ENCODE measurements around the gene SEMA3C.
"Not testable (repeated sequence)": the region's sequence is repeated elsewhere in the genome, so short reads cannot be mapped to it uniquely, and the experiment has no call there.

SEMA3C gene

DNA sequence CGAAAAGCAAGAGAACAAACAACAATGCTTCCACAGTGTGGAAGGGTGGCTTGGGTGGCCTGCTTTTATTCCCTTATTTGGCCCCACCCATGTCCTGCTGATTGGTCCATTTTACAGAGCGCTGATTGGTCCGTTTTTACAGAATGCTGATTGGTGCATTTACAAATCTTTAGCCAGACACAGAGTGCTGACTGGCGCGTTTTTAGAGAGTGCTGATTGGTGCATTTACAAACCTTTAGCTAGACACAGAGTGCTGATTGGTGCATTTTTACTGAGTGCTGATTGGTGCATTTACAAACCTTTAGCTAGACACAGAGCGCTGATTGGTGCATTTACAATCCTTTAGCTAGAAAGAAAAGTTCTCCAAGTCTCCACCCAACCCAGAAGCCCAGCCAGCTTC, 8.1 kb upstream of the SEMA3C start:
- DNase-seq (ENCODE audit: low read depth), result not testable (repeated sequence)

- DNase-seq (ENCODE audit: low read depth), result no peak
These were observed 5.2 kb upstream of the SEMA3C start for GRCh38 chr7:80924090-80924489.

GRCh38 chr7:80923211-80923612, 4.4 kb upstream of the SEMA3C start:
- no peak for DNase-seq (ENCODE audit: low read depth)

DNA sequence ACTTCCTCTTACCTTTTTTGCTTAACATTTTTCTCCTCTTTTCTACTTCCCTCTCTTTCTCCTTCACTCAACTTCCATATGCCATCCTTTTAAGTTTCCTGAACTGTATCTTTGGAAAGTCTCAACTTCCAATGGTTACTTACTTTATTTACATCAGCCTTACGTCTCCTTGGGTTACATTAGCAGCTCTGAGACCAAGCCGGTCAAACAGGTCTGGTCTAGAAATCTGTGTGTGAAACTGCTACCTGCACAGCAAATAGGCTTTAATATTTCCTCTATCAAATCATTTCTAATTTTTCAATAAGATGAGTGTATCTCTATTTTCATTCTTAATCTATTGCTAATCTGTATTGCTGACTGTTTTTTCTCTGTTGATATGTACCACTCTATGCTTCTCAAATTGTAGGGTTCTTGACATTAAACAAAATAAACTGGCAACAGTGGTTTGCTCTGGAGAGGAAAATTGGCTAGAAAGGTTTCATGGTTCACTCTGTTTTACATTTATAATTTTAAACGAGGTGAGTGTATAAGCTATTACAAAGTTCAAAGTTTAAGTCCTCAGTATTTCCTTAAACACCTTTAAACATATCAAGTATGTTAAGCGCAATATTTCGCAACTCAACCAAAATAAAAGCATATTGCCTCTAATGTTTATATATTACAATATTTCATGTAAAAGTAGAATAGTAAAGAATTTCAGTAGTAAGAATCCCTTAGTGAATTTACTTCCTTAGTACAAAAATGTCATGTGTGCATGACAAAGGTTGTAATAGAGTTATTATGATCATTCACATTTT, 3.6 kb upstream of the SEMA3C start:
- DNase-seq (ENCODE audit: low read depth), result no peak

GRCh38 chr7:80921130-80921529, 2.3 kb upstream of the SEMA3C start:
- DNase-seq (ENCODE audit: low read depth), result no peak

DNA sequence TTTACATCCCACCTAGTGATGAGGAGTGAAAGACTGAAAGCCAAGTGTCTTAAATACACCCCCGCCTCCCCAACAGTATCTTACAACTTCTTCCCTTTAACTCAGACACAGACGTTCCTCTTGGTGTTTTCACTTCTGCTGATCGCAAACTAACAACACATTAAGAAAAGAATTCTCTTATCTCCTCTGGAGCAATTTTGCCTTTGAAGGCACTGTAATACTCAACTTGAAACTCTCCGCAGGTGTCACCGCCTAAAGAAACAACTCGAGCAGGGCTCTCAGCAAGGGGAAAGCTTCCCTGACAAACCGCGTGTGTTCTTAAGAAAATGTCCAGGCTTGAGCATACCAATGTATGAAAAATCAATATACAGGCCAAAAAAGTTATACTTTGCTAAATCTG, 452 bp downstream of the SEMA3C start:
- DNase-seq (ENCODE audit: low read depth), result no peak

DNA sequence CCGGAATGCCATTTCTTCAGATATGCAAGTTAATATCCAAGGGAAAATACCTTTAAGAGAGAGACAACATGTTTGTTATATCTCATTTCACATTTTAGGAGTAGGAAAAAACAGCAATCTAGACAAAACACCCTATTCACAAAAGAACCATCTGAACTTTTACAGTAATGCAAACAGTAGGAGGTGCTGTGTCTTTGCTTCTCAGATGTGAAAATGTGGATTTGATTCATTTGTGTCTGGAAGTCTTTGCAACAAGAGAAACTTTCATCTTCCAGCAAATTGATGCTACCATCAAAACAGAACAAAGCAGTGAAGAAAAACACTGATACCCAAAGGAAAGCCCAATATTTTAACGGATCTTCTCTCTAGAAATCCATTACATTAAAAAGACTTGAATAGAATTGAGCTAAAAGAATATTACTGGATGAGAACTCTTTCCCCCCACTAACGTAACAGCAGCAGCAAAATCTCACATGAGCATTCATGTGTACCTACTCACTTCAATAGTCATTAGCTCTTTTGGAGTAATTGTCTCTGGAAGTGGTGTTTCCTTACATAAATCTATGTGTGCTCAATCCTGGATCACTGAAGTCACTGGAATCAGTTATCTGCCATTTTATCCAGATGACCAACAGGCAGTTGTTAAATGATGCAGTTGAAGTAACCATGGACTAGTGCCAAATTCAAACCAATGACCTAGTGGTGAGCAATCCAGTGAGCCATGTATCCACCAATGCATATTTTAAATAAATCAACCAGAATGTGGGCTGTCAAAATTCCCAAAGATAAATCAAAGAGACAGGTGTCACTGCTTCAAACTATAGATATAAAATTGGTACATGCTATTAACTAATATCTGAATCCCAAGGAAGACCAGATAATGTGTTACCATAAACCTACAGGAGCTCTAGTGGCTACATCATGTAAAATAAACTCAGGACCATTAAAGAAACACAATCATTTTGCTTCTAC, 1.8 kb downstream of the SEMA3C start:
- no peak for DNase-seq (ENCODE audit: low read depth)

DNA sequence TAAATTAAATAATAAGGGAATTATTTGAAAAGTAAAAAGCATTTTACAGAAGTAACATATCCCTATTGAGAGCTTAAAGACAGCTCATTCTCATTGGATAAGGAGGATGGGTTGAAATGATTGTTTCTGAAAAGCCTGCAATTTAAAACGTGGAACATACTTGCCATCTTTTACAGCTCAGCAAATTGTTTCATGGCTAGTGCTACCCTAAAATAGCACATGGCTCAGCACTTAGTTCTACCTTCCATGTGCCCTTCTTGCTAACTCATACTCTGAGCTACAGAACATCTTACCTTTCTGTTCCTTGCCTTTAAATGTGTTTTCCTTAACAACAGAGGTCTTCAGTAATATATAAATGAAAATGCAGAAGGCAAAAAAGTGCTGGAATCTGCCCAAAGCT, 8.6 kb downstream of the SEMA3C start:
- DNase-seq (ENCODE audit: low read depth), result no peak

DNA sequence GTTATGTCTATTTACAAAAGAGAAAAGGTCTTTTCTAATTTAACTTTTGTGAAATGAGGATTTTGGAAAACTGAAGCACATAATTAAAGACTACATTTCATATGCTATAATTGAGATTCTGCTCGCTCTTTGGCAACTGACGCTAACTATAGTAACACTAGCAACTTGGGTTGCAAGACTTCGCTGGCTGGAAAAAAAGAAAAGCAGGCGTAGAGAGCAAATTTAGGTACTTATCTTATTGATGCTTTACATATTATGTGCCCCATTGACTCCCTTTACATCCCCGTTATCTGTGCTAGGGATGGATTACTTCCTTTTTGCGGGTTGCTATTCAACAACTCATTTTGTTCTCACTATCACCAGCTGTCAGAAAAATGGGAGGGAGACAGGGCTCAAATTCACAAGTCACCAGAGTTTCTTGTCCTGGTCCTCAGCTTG, 10.5 kb downstream of the SEMA3C start:
- no peak for DNase-seq (ENCODE audit: low read depth)

DNA sequence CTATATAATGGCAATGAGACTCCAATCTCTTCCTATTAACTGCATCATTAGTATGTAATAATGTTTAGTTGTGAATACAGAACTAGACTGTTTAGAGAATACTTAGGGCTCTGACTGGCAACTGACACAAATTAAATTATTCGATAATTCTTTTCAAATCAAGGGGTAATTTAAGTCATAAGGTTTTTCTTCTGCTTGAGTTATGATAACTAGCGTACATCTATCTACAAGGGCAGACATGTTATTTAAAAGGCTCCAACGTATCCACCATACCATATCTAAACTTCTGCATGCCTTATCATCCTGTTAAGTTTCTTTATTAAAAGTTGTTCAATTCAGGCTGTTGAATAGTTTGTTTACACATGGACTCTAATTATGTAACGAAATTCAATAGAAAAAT, 11.2 kb downstream of the SEMA3C start:
- no peak for DNase-seq (ENCODE audit: low read depth)

GRCh38 chr7:80907141-80907601, 11.7 kb downstream of the SEMA3C start:
- no peak for DNase-seq (ENCODE audit: low read depth)

DNA sequence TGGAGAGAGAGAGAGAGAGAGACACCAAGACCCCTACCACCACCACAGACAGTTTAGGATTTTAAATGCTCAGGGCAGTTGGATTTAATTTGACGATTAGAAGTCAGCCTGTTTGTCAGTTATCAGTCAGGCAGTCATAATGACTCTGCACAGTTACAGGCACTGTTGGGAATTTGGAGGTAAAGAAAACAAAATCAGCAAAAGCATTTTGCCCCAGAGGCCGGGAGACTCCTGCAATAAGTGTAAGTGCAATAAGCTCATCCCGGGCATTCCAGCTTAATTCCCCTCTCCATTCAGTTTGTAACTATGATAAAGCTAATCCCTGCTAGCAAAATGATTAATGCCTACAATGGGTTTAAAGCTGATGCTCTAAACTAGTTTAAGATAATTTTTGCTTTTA, 13.5 kb downstream of the SEMA3C start:
- DNase-seq (ENCODE audit: low read depth), result no peak

DNA sequence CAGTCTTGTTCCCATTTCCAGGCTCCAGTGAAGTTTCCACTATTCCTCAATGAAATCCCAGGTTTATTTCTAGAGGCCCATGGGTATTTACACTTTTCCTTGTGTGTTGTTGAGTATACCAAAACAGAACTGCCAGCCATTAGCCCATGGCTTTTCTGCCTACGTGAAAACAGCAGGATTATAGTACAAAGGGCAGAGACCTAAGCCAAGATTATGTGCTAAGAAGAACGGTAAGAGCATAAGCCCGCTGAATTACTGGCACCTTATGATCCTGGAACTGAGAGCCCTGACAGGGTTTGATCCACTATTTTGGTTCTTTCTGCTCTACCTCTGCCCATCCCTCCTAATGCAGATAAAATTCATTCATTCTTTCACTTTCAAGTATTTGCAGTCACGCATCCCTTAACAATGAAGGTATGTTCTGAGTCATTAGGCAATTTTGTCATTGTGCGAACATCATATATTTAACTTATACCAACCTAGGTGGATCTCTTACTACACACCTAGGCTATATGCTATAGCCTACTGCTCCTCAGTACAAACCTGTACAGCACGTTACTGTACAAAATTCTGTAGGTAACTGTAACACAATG, 16.0 kb downstream of the SEMA3C start:
- no peak for DNase-seq (ENCODE audit: low read depth)

DNA sequence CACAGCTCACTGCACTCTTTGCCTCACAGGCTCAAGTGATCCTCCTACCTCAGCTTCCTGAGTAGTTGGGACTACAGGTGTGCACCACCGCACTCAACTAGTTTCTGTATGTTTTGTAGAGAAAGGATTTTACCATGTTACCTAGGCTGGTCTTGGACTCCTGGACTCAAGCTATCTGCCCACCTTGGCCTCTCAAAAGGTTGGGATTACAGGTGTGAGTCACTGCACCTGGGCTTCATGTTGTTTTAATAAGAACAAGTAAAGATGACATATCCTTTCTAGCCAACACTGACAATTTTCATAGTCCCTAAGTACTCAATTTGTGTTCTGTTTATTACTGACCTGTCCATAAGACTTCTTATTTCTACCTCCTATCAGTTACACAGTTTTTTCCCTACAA, 16.8 kb downstream of the SEMA3C start:
- DNase-seq (ENCODE audit: low read depth), result no peak

DNA sequence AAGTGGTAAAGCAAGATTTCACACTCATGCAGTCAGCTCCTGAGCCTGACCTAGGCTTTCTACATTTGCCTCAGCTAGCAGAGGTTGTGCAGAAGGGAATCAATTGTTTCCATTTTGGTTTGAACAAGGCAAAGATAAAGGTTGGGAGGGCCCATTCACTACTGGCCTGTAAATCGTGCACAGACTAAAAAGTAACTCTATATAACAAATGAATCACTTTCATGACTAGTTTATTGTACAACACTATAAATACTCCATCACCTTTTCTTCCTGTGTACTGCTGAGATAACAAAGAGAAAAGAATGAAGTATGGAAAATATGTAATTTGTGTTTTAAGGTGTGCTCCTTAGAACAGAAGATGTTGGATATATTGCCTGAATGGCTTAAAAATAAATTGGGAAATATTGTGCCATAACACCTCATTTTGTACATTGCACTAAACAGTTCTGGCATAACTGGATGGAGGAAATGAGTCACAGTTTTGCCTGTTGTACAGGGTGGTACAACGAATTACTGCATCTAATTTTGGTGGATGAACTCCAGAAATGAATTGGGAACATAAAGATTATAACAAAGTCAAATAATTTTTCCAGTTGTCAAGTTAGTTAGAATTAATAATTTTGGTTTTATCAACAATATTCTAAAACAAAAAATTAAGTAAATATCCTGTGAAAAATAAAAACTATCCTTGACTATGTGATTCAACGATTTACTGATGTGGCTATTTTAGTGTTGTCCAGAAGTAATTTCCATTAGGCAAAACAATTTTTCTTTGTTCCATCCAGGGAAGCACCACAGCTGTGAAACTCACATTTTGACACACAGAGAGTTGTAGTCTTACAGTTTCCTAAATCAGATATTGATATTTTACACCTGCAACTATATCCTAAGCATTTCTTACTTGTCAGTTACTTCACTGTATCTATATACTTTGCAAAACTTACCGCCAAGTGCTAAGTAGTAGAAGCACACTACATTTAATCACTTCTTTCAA, 18.0 kb downstream of the SEMA3C start:
- no peak for DNase-seq (ENCODE audit: low read depth)

GRCh38 chr7:80896906-80897598, 21.8 kb downstream of the SEMA3C start:
- DNase-seq (ENCODE audit: low read depth), result no peak

GRCh38 chr7:80895056-80895455, 23.8 kb downstream of the SEMA3C start:
- no peak for DNase-seq (ENCODE audit: low read depth)

DNA sequence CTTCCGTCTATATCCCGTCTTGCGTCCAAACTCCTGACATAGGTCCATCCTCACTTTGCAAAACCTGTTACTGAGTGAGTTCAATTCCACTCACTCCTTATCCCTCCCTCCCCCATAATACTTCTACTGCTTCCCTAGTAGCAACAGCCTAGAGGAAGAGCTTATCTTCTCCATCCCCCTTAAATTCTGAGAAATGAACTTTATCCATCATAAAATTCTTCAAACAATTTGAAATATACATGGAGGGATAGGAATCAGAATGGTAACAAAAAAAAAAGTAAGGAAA, 27.6 kb downstream of the SEMA3C start:
- no peak for DNase-seq (ENCODE audit: low read depth)

DNA sequence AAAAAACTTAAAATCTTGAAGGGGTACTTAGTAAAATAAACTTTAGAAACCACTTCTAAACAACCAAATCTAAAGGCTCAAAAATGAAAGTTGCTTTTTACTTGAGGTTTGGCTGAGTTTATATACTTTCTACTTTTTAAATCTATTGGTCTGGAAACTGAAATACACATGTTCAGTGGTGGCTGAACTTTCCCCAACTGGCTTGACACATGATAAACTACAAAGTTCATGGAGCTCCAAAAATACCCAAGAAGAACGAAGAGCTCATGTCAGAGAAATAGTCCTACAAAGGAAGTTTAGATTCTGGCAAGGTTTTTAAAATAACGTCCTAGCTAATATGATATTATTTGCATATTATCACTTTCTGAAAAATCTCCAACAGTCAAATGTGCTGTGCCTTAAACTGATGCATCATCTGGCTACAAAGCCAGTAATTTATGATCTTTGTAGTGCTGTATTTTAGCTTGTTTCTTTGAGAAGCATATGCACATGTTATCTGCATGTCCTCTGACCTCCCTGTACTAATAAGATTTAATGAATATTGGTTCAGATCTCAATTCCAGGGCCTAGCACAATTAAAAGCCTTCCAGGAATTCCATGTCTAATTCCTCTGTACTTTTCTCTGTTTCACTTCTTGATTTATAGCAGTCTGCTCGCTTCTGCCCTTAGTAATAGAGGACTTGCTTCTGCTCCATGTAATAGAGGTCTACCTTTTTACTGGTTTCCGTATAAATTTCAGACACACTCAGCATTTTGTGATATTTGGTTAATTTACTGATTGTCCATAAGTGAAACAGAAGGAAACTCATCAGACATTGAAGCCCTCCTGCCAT, 28.2 kb downstream of the SEMA3C start:
- DNase-seq (ENCODE audit: low read depth), result no peak

GRCh38 chr7:80889525-80889924, 29.3 kb downstream of the SEMA3C start:
- DNase-seq (ENCODE audit: low read depth), result no peak

Measured in activated T-cell treated with anti-CD3 and anti-CD28 coated beads for 48 hours (primary cell).